Esophagus muscularis mucosa (tissue), 4 donors: ENCODE results near the gene L3MBTL4. TPM values are rescaled to one million over a fixed set of nuclear protein-coding genes. Genes with fewer than 3 reads are reported as not detected.
"Not testable (repeated sequence)": the region's sequence is repeated elsewhere in the genome, so short reads cannot be mapped to it uniquely, and the experiment has no call there.

Experiments used
- DNase-seq: peaks from one replicate; pipeline ENCODE4 v3.0.0-alpha.2; 2017; ENCODE audit errors: extremely low spot score
- H3K27ac ChIP-seq, 4 donors: fragments of 200-600 bp; sonication (generic); replicated peaks in 1 of 4; 1 replicate in 3 of 4; 2 replicates in 1 of 4; pipeline ENCODE4 v1.5.1; 2016 to 2019; ENCODE audit warnings: mild to moderate bottlenecking in 1 of 4
- H3K27me3 ChIP-seq, 4 donors: fragments of 200-600 bp; sonication (generic); one replicate each; pipeline versions ENCODE4 v1.5.1 to v1.6.0; 2016 to 2019
- H3K36me3 ChIP-seq, 4 donors: fragments of 200-600 bp; sonication (generic); one replicate each; pipeline ENCODE4 v1.5.1; 2016 to 2019
- H3K4me1 ChIP-seq, 4 donors: fragments of 200-600 bp; sonication (generic); one replicate each; pipeline ENCODE4 v1.5.1; 2016 to 2019
- H3K4me3 ChIP-seq, 4 donors: fragments of 200-600 bp; sonication (generic); 1 replicate in 2 of 4; 2 replicates in 2 of 4; pipeline ENCODE4 v1.5.1; 2016 to 2019; ENCODE audit warnings: mild to moderate bottlenecking in 4 of 4, moderate library complexity in 1 of 4
- H3K9me3 ChIP-seq, 4 donors: fragments of 200-600 bp; sonication (generic); 1 replicate in 3 of 4; 2 replicates in 1 of 4; pipeline ENCODE4 v1.5.1; 2016 to 2019
- EP300 ChIP-seq: sonication (generic); formaldehyde crosslinking; IDR thresholded peaks from one replicate; pipeline ENCODE4 v1.6.1; 2017; ENCODE audit warnings: antibody characterized with exemption
- POLR2A ChIP-seq: fragments of 450-650 bp; IDR thresholded peaks from one replicate; pipeline ENCODE4 v1.6.1; 2017; ENCODE audit warnings: antibody characterized with exemption, moderate library complexity, mild to moderate bottlenecking, low read depth
- POLR2AphosphoS5 ChIP-seq, 2 donors: sonication (generic); formaldehyde crosslinking; IDR thresholded peaks; one replicate each; pipeline ENCODE4 v1.6.1; 2017; ENCODE audit warnings: antibody characterized with exemption in 2 of 2
- WGBS: methylation state at CpG from one replicate; pipeline ENCODE4 v1.1.5; 2018; 5-methylcytosine and 5-hydroxymethylcytosine counted together
- intact Hi-C: fragments of 100-400 bp; cut with DNase I; formaldehyde crosslinking; loops from one replicate; pipeline ENCODE4 v1.15.1; 2023
- total RNA-seq, 4 donors: library from RNA; depleted of rRNA; stranded (reverse); fragments of >200 nt; gene quantifications; one replicate each; pipeline versions ENCODE4 v1.1.0 to v1.2.1, GENCODE V29; 2016
- TF ChIP-seq, protein P1 (sequence below), 3 experiments: fragments of 200-600 bp in 2 of 3; fragments of 450-650 bp in 1 of 3; sonication (generic) in 2 of 3; IDR thresholded peaks; one replicate each; pipeline ENCODE4 v1.5.1; 2017 to 2019; ENCODE audit warnings: antibody characterized with exemption in 3 of 3, mild to moderate bottlenecking in 2 of 3, moderate library complexity in 1 of 3

Gene L3MBTL4
- total RNA-seq, 4 donors from 2014 or later, result 1.0 to 2.9 (median 1.6) TPM

DNA sequence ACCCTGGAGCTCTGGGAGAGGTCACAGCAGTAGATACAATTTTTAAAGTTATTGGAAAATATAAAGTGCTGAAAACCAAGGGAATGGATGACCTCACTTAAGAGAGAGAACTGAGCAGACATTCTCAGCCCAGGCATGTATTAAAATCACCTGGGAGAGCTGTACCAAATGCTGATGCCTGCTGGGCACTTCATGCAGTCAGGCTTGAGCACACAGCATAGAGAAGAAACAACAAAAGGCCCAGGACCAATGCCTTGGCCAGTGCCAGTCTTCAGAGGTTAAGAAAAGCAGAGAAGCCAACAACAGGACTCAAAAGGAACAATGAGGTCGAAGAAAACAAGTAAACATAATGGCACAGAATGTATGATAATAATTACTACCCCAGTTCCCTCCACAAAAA lies 211.8 kb downstream of the L3MBTL4 start:
- DNase-seq, result no peak
- Histone ChIP-seq H3K27me3 (no peaks in the 10 kb centered on the region), H3K27ac (no peak overlapping the region), H3K4me3 (no peak overlapping the region), H3K4me1 (no peaks in the 10 kb centered on the region), H3K9me3 (no peaks in the 10 kb centered on the region), H3K36me3 (no peaks in the 10 kb centered on the region)
- 85% methylated on average over 1 of the region's 1 CpG for WGBS
- intact Hi-C loops, result no loop called here
- no peak for TF ChIP-seq POLR2A

DNA sequence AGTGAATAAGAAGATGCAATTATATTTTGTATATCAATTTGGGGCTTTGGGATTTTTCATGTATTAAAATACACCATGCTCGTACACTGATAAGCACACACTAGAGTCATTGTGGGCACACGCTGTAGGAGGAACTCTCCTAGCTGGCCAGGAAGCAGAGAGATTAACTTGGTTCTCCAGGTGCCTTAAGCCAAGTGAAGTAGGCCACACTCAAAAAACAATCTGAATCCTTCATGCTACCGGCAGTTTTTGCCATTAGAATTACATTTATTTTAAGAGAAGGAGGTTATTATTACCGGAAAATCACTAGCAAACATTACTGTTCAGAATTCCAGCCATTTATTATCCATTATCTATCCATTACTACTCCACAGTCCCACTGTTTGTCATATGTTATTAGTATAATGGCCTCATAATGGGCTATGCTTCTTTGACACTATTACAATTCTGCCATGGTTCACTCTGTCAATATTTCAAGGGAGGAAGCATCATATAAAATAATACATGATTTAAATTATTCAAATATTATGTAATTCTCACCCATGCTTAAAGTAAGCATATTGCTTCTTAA lies 214.4 kb downstream of the L3MBTL4 start:
- Histone ChIP-seq H3K27ac (no peak overlapping the region), H3K9me3 (no peaks in the 10 kb centered on the region), H3K36me3 (no peaks in the 10 kb centered on the region), H3K4me1 (no peaks in the 10 kb centered on the region), H3K4me3 (no peak overlapping the region), H3K27me3 (no peaks in the 10 kb centered on the region)
- WGBS, result 78% methylated on average over 4 of the region's 4 CpGs
- TF ChIP-seq EP300 (no peak), POLR2A (no peak), POLR2AphosphoS5 (IDR thresholded peaks at IDR 0.05) (no peak)
- TF ChIP-seq, protein P1, sequence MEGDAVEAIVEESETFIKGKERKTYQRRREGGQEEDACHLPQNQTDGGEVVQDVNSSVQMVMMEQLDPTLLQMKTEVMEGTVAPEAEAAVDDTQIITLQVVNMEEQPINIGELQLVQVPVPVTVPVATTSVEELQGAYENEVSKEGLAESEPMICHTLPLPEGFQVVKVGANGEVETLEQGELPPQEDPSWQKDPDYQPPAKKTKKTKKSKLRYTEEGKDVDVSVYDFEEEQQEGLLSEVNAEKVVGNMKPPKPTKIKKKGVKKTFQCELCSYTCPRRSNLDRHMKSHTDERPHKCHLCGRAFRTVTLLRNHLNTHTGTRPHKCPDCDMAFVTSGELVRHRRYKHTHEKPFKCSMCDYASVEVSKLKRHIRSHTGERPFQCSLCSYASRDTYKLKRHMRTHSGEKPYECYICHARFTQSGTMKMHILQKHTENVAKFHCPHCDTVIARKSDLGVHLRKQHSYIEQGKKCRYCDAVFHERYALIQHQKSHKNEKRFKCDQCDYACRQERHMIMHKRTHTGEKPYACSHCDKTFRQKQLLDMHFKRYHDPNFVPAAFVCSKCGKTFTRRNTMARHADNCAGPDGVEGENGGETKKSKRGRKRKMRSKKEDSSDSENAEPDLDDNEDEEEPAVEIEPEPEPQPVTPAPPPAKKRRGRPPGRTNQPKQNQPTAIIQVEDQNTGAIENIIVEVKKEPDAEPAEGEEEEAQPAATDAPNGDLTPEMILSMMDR (IDR thresholded peaks at IDR 0.05), result no peak
- DNase-seq, result no peak
- intact Hi-C loops, result no loop called here

DNA sequence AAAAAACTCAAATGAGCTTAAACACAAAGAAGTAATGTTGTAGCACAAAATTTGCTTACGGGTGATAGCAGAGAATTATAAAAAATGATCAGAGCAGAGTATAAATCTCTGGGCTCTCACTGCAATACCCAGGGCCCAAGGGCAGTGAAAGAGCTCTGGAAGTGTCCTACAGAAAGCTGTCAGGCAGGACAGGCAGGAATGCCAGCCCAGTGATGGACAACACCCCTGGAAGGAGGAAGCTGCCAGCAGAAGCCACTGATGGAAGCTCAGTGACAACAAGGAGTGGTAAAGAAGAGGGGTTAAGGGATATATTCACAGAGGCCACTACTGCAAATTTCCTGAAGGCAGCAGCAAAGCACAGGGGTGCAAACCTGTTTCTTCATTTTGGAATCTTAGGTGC lies 214.9 kb downstream of the L3MBTL4 start:
- Histone ChIP-seq H3K4me3 (no peak overlapping the region), H3K4me1 (no peaks in the 10 kb centered on the region), H3K9me3 (no peaks in the 10 kb centered on the region), H3K27ac (no peak overlapping the region), H3K27me3 (no peaks in the 10 kb centered on the region), H3K36me3 (no peaks in the 10 kb centered on the region)
- intact Hi-C loops, result no loop called here
- peak; percentile 50 for DNase-seq
- no peak for TF ChIP-seq POLR2A
- TF ChIP-seq POLR2AphosphoS5 (IDR thresholded peaks at IDR 0.05), result no peak
- TF ChIP-seq, protein P1 (IDR thresholded peaks at IDR 0.05), result no peak
- no peak for TF ChIP-seq EP300
- WGBS, result 96% methylated on average over 1 of the region's 1 CpG

DNA sequence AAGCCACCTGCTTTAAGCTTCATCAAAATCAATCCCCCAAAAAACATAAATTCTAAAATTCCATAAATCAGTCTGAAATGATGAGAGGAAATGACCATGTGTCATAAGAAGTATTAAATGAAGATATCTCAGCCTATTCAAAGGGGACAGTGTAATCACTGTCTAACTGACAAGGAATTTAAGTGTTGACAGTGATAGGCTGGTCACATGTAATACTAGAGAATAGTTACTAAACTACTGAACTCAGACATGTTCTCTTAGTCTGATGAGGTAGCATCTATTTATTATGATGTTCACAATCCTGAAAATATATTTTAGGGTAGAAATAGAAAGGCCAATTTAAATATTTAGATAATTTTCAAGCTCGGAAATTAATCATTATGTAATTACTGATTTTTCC lies 216.1 kb downstream of the L3MBTL4 start:
- intact Hi-C loops, result no loop called here
- Histone ChIP-seq H3K9me3 (no peaks in the 10 kb centered on the region), H3K4me1 (no peaks in the 10 kb centered on the region), H3K27me3 (no peaks in the 10 kb centered on the region), H3K27ac (no peak overlapping the region), H3K36me3 (no peaks in the 10 kb centered on the region), H3K4me3 (no peak overlapping the region)
- WGBS, result 86% methylated on average over 1 of the region's 1 CpG
- DNase-seq, result no peak
- TF ChIP-seq POLR2A (no peak), EP300 (no peak), POLR2AphosphoS5 (IDR thresholded peaks at IDR 0.05) (no peak)
- TF ChIP-seq, protein P1 (IDR thresholded peaks at IDR 0.05), result no peak

DNA sequence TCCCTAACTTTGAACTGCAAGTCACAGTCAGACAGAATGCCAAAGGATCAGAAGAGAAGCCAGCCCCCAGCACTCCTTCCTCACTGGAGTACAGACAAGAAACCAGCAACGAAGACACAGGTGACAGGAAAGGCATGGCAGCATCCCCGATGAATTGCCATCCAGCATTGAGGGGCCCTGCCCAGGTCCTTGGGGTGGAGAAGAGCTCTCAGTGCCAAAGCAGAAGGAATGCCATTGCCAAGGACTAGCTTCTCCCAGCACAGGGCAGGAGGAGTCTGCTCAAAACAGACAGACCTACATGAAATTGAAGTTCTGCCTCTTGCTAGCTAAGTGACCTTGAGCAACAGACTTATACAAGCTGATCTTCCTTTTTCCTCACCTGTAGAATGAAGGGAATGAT lies 220.1 kb downstream of the L3MBTL4 start:
- TF ChIP-seq EP300, result no peak
- TF ChIP-seq, protein P1 (IDR thresholded peaks at IDR 0.05), result no peak
- TF ChIP-seq POLR2A, result no peak
- no peak for TF ChIP-seq POLR2AphosphoS5 (IDR thresholded peaks at IDR 0.05)
- Histone ChIP-seq H3K36me3 (no peaks in the 10 kb centered on the region), H3K27ac (no peak overlapping the region), H3K4me3 (no peak overlapping the region), H3K4me1 (no peaks in the 10 kb centered on the region), H3K27me3 (no peaks in the 10 kb centered on the region), H3K9me3 (peaks cover 0 to 7% (median 2%) of the 10 kb centered on the region in 4 donors)
- intact Hi-C loops, result no loop called here
- WGBS, result 74% methylated on average over 2 of the region's 2 CpGs
- peak; percentile 82 for DNase-seq

DNA sequence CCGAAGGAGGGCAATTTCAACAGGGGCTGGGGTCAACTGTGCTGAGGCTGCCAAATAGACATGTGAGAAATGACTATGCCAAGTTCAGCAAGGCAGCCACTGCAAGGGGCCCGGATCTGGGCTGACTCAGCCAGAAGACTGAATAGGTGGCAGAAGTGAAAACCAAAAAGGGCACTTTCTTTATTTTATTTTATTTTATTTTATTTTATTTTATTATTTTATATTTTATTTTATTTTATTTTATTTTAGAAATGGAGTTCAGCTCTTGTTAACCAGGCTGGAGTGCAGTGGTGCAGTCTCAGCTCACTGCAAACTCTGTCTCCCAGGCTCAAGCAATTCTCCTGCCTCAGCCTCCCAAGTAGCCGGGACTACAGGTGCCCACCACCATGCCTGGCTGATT lies 228.9 kb downstream of the L3MBTL4 start:
- H3K4me1 ChIP-seq, H3K27me3 ChIP-seq, H3K4me3 ChIP-seq, H3K27ac ChIP-seq, H3K36me3 ChIP-seq, intact Hi-C loops, DNase-seq: not testable (repeated sequence)
- 96% methylated on average over 3 of the region's 3 CpGs for WGBS
- H3K9me3 ChIP-seq, result peaks cover 0 to 18% (median 13%) of the 10 kb centered on the region in 4 donors
